Stomach (tissue), 9 donors: ENCODE results near the gene MDM4. TPM values are rescaled to one million over a fixed set of nuclear protein-coding genes. Genes with fewer than 3 reads are reported as not detected.
A peak's percentile ranks its signal among the peaks of the same experiment; 100 is the strongest.

ENCODE experiments used
- DNase-seq, 2 donors: peaks; one replicate each; pipeline versions ENCODE4 v3.0.0 to v3.0.0-alpha.2; 2013 to 2019
- H3K27ac ChIP-seq, 5 donors: fragments of 200-600 bp in 4 of 5; sonication (generic) in 4 of 5; one replicate each; pipeline ENCODE4 v1.5.1; 2013 to 2019; ENCODE audit warnings: mild to moderate bottlenecking in 1 of 5, moderate library complexity in 1 of 5
- H3K27me3 ChIP-seq, 3 donors: fragments of 200-600 bp; sonication (generic); one replicate each; pipeline ENCODE4 v1.5.1; 2017 to 2019; ENCODE audit warnings: mixed run types in 1 of 3
- H3K36me3 ChIP-seq, 4 donors: fragments of 200-600 bp; sonication (generic); 1 replicate in 3 of 4; 2 replicates in 1 of 4; pipeline ENCODE4 v1.5.1; 2016 to 2019
- H3K4me1 ChIP-seq, 4 donors: fragments of 200-600 bp; sonication (generic); one replicate each; pipeline ENCODE4 v1.5.1; 2016 to 2019
- H3K4me3 ChIP-seq, 4 donors: fragments of 200-600 bp; sonication (generic) in 3 of 4; one replicate each; pipeline ENCODE4 v1.5.1; 2016 to 2019; ENCODE audit warnings: mild to moderate bottlenecking in 1 of 4
- H3K9me3 ChIP-seq, 4 donors: fragments of 200-600 bp; sonication (generic); one replicate each; pipeline ENCODE4 v1.5.1; 2016 to 2019
- CTCF ChIP-seq, 7 experiments: fragments of 450-650 bp in 4 of 7; fragments of 200-600 bp in 3 of 7; sonication (generic) in 3 of 7; IDR thresholded peaks; one replicate each; pipeline ENCODE4 v1.5.1; 2016 to 2019; ENCODE audit warnings: antibody characterized with exemption in 7 of 7, control low read depth in 2 of 7, mild to moderate bottlenecking in 1 of 7
- EP300 ChIP-seq: sonication (generic); formaldehyde crosslinking; IDR thresholded peaks from one replicate; pipeline ENCODE4 v1.6.1; 2017; ENCODE audit warnings: antibody characterized with exemption
- POLR2A ChIP-seq, 4 donors: fragments of 450-650 bp; IDR thresholded peaks; one replicate each; pipeline ENCODE4 v1.6.1; 2016; ENCODE audit warnings: antibody characterized with exemption in 4 of 4, control low read depth in 2 of 4, mild to moderate bottlenecking in 1 of 4, moderate library complexity in 1 of 4
- POLR2AphosphoS5 ChIP-seq, 3 donors: sonication (generic); formaldehyde crosslinking; IDR thresholded peaks; one replicate each; pipeline ENCODE4 v1.6.1; 2016; ENCODE audit warnings: antibody characterized with exemption in 3 of 3
- WGBS, 5 donors: extraction: QIAGEN DNeasy Blood & Tissue Kit in 3 of 5; methylation state at CpG; one replicate each; pipeline versions ENCODE4 v1.1.5 to v1.1.7; 2013 to 2018; 5-methylcytosine and 5-hydroxymethylcytosine counted together
- intact Hi-C: fragments of 100-400 bp; cut with DNase I; formaldehyde crosslinking; loops from one replicate; pipeline ENCODE4 v1.15.1; 2023; ENCODE audit warnings: low total_unique reads
- polyA plus RNA-seq, 3 donors: library from polyadenylated mRNA; stranded (reverse); fragments of 200-250 nt; gene quantifications; one replicate each; pipeline ENCODE4 v1.2.3, GENCODE V29; 2013
- total RNA-seq, 5 donors: library from RNA; depleted of rRNA; stranded (reverse); fragments of >200 nt; gene quantifications; one replicate each; pipeline versions ENCODE4 v1.1.0 to v1.2.3, GENCODE V29; 2014 to 2016
- donor health status: healthy with polysubstance abuse.
- donor health status: Bipolar disorder and iron deficiency.
- donor health status: healthy.

Gene MDM4
- total and polyA plus RNA-seq, 8 donors = 2.3 to 265 (median 44.4) TPM

GRCh38 chr1:204571631-204572030, 55.4 kb downstream of the MDM4 start:
- H3K4me3 ChIP-seq = no peak overlapping the region

GRCh38 chr1:204572923-204573922, 57.0 kb downstream of the MDM4 start:
- no peaks in the 10 kb centered on the region for H3K27me3 ChIP-seq
- peaks cover 0 to 31% (median 23%) of the 10 kb centered on the region in 4 donors for H3K36me3 ChIP-seq
- DNase-seq = no peak
- TF ChIP-seq CTCF (IDR thresholded peaks at IDR 0.05) (no peak), POLR2AphosphoS5 (IDR thresholded peaks at IDR 0.05) (no peak), EP300 (no peak), POLR2A (IDR thresholded peaks at IDR 0.05) (no peak)
- H3K4me1 ChIP-seq = peaks cover 0 to 4% (median 3%) of the 10 kb centered on the region in 4 donors
- no peak overlapping the region for H3K4me3 ChIP-seq
- H3K9me3 ChIP-seq = no peaks in the 10 kb centered on the region
- H3K27ac ChIP-seq = no peak overlapping the region
- WGBS, 5 donors = 79 to 91% (median 84%) methylated on average over 8 of the region's 8 CpGs
- intact Hi-C loops = no loop called here

More at GRCh38 chr1:204571631-204572030, 55.4 kb downstream of the MDM4 start:
- DNase-seq = no peak
- Histone ChIP-seq H3K36me3 (peaks cover 0 to 42% (median 26%) of the 10 kb centered on the region in 4 donors), H3K4me1 (peaks cover 0 to 3% (median 0%) of the 10 kb centered on the region in 4 donors), H3K27me3 (no peaks in the 10 kb centered on the region), H3K27ac (no peak overlapping the region), H3K9me3 (no peaks in the 10 kb centered on the region)
- intact Hi-C loops = no loop called here
- WGBS, 5 donors = 91 to 98% (median 93%) methylated on average over 4 of the region's 4 CpGs
- TF ChIP-seq EP300 = no peak
- TF ChIP-seq POLR2A (IDR thresholded peaks at IDR 0.05) = no peak
- TF ChIP-seq CTCF (IDR thresholded peaks at IDR 0.05) = no peak
- no peak for TF ChIP-seq POLR2AphosphoS5 (IDR thresholded peaks at IDR 0.05)

- no peak overlapping the region for H3K4me3 ChIP-seq
- H3K36me3 ChIP-seq = peaks cover 0 to 22% (median 18%) of the 10 kb centered on the region in 4 donors
- H3K9me3 ChIP-seq = no peaks in the 10 kb centered on the region
- H3K27me3 ChIP-seq = no peaks in the 10 kb centered on the region
- intact Hi-C loops = no loop called here
- no peak for DNase-seq
- no peak overlapping the region for H3K27ac ChIP-seq
- TF ChIP-seq EP300 (no peak), CTCF (IDR thresholded peaks at IDR 0.05) (no peak), POLR2A (IDR thresholded peaks at IDR 0.05) (no peak), POLR2AphosphoS5 (IDR thresholded peaks at IDR 0.05) (no peak)
- H3K4me1 ChIP-seq = peaks cover 6 to 14% (median 8%) of the 10 kb centered on the region in 4 donors
- 71 to 81% (median 76%) methylated on average over 8 of the region's 8 CpGs for WGBS, 5 donors
Measured at GRCh38 chr1:204574016-204574864, 58.0 kb downstream of the MDM4 start.

GRCh38 chr1:204574865-204575163, 58.6 kb downstream of the MDM4 start:
- Histone ChIP-seq H3K9me3 (no peaks in the 10 kb centered on the region), H3K27ac (no peak overlapping the region), H3K4me3 (no peak overlapping the region), H3K27me3 (no peaks in the 10 kb centered on the region), H3K36me3 (peaks cover 0 to 21% (median 19%) of the 10 kb centered on the region in 4 donors), H3K4me1 (peaks cover 7 to 16% (median 8%) of the 10 kb centered on the region in 4 donors)
- intact Hi-C loops = no loop called here
- peak in 1 of 2 donors; percentile 63 for DNase-seq
- 55 to 73% (median 60%) methylated on average over 3 of the region's 3 CpGs for WGBS, 5 donors
- no peak for TF ChIP-seq POLR2AphosphoS5 (IDR thresholded peaks at IDR 0.05)
- TF ChIP-seq EP300 = no peak
- TF ChIP-seq CTCF (IDR thresholded peaks at IDR 0.05) = no peak
- no peak for TF ChIP-seq POLR2A (IDR thresholded peaks at IDR 0.05)
